MCF 10A (cell line): Measurements from ENCODE around the gene GPM6B. TPM values are rescaled to one million over a fixed set of nuclear protein-coding genes. Genes with fewer than 3 reads are reported as not detected.

Experiments
- BruUV-seq: library from RNA; stranded (reverse); fragments of 400-500 nt; replicated peaks from 2 replicates; lab custom pipeline; 2021; lab: Mats Ljungman, UMichigan
- CTCF ChIA-PET: fragments of 300-600 bp; sonication (Branson Sonifier 250); formaldehyde crosslinking; extraction: SDS; loops from one replicate; lab custom pipeline; 2021; ENCODE audit warnings: antibody characterized with exemption, inconsistent platforms; lab: Yijun Ruan, JAX
- POLR2A ChIA-PET: fragments of 300-600, 350-650 bp; sonication (Branson Sonifier 250); formaldehyde crosslinking; extraction: SDS; loops from one replicate; lab custom pipeline; 2020; ENCODE audit warnings: antibody characterized with exemption, inconsistent platforms; lab: Yijun Ruan, JAX
- DNase-seq: peaks from one replicate; pipeline ENCODE4 v3.0.0-alpha.2; 2018; ENCODE audit not compliant: unreplicated experiment
- H3K27ac Mint-ChIP-seq: one replicate; pipeline ENCODE4 v1.8.0; 2022; ENCODE audit warnings: mild to moderate bottlenecking, low read depth, mixed read lengths; ENCODE audit not compliant: unreplicated experiment
- H3K27me3 Mint-ChIP-seq: one replicate; pipeline ENCODE4 v1.8.0; 2022; ENCODE audit warnings: mixed read lengths; ENCODE audit not compliant: insufficient read depth, unreplicated experiment
- H3K36me3 Mint-ChIP-seq: one replicate; pipeline ENCODE4 v1.8.0; 2022; ENCODE audit warnings: mild to moderate bottlenecking, moderate library complexity, mixed read lengths; ENCODE audit not compliant: insufficient read depth, unreplicated experiment
- H3K4me1 Mint-ChIP-seq: one replicate; pipeline ENCODE4 v1.8.0; 2022; ENCODE audit warnings: mixed read lengths; ENCODE audit not compliant: insufficient read depth, unreplicated experiment
- H3K4me3 Mint-ChIP-seq: one replicate; pipeline ENCODE4 v1.8.0; 2022; ENCODE audit warnings: mild to moderate bottlenecking, moderate library complexity, mixed read lengths; ENCODE audit not compliant: unreplicated experiment
- H3K9me3 Mint-ChIP-seq: one replicate; pipeline ENCODE4 v1.8.0; 2022; ENCODE audit warnings: mixed read lengths; ENCODE audit not compliant: unreplicated experiment
- intact Hi-C: fragments of 100-400 bp; cut with micrococcal nuclease; formaldehyde crosslinking; loops from 2 replicates; pipeline ENCODE4 v1.14.1; 2022
- total RNA-seq: library from RNA; stranded (reverse); gene quantifications from 2 replicates; pipeline ENCODE4 v1.2.3, GENCODE V29; 2022
- TF ChIP-seq, protein P1 (sequence below): fragments of 200-600 bp; IDR thresholded peaks from one replicate; pipeline ENCODE4 v1.8.0; 2022; ENCODE audit warnings: antibody characterized with exemption, mild to moderate bottlenecking; ENCODE audit not compliant: unreplicated experiment

The GPM6B gene
- total RNA-seq, 1 experiment from 2014 or later, result 16.3 TPM

DNA sequence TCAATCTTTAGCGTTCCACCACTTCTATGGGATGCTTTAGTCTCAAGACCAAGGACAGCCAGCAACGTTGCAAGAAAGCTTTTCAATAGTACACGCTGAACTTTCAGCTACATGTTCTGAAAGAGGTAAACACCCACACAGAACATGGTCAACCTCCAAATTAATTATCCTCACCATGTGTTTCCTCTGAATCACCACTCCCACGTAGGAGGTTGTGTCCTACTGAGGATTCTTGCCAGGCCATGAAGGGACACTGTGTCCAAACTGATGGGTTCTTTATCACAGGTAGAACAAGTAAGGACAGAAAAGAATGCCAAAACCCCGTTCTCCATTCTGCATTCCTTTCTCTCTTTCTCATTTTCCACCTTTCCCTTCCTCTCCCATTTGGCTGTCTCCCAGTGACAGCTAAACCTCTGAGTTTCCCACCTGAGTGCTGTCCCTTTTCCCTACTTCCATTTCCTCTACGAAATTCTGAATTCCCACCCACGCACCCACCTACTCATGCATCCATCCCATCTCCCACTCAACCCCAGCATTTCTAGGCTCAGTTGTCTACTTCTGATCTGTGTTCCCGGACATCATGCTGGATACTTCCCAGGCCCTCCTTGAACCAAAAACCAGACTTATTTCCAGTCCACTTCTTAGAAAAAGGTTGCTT, 29.0 kb upstream of the GPM6B start:
- TF ChIP-seq, protein P1, sequence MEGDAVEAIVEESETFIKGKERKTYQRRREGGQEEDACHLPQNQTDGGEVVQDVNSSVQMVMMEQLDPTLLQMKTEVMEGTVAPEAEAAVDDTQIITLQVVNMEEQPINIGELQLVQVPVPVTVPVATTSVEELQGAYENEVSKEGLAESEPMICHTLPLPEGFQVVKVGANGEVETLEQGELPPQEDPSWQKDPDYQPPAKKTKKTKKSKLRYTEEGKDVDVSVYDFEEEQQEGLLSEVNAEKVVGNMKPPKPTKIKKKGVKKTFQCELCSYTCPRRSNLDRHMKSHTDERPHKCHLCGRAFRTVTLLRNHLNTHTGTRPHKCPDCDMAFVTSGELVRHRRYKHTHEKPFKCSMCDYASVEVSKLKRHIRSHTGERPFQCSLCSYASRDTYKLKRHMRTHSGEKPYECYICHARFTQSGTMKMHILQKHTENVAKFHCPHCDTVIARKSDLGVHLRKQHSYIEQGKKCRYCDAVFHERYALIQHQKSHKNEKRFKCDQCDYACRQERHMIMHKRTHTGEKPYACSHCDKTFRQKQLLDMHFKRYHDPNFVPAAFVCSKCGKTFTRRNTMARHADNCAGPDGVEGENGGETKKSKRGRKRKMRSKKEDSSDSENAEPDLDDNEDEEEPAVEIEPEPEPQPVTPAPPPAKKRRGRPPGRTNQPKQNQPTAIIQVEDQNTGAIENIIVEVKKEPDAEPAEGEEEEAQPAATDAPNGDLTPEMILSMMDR, result no peak
- H3K27ac Mint-ChIP-seq, result peak overlapping the region; percentile 43
- no peak overlapping the region for H3K4me3 Mint-ChIP-seq
- ChIA-PET CTCF (interaction anchor here (0.7 to 1.7 kb wide), 3 partner anchors 15 to 158 kb away, joined by 3 to 5 read pairs (median 3); no protein-coding TSS in a partner anchor), POLR2A (interaction anchor here (0.6 to 6.1 kb wide), 17 partner anchors 10 to 1833 kb away, joined by 3 to 55 read pairs (median 3); partner anchors contain the start of genes GEMIN8, OFD1 and TRAPPC2)
- H3K9me3 Mint-ChIP-seq, result no peaks in the 10 kb centered on the region
- peaks cover 48% of the 10 kb centered on the region for H3K27me3 Mint-ChIP-seq
- DNase-seq, result peak; percentile 95
- H3K36me3 Mint-ChIP-seq, result no peaks in the 10 kb centered on the region
- BruUV-seq, result TSS peak; percentile 52
- H3K4me1 Mint-ChIP-seq, result peaks cover 7% of the 10 kb centered on the region
- intact Hi-C loops, result no loop called here

DNA sequence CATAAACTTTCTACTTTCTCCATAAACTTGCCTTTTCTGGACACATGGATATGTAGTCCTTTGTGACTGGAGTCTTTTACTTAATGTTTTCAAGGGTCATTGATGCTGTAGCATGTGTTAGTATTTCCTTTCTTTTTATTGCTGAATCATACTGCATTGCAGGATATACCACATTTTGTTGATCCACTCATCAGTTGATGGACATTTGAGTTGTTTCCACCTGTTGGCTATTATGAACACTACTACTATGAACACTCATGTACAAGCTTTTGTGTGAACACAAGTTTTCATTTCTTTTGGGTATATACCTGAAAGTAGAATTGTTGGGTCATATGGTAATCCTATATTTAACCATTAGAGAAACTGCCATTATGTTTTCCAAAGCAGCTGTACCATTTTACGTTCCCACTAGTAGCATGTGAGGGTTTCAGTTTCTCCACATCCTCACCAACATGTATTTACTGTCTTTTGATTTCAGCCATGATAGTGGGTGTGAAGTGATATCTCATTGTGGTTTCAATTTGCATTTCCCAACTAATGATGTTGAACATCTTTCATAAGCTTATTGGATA, 26.3 kb upstream of the GPM6B start:
- Mint-ChIP-seq H3K27me3 (peaks cover 33% of the 10 kb centered on the region), H3K27ac (no peak overlapping the region), H3K4me3 (no peak overlapping the region), H3K4me1 (peaks cover 7% of the 10 kb centered on the region), H3K9me3 (no peaks in the 10 kb centered on the region), H3K36me3 (no peaks in the 10 kb centered on the region)
- TF ChIP-seq, protein P1, result no peak
- intact Hi-C loops, result no loop called here
- BruUV-seq, result no TSS peak
- POLR2A ChIA-PET, result interaction anchor here (0.5 to 6.1 kb wide), 6 partner anchors 10 to 186 kb away, joined by 3 to 55 read pairs (median 3); partner anchors contain the start of gene GEMIN8
- no peak for DNase-seq
- CTCF ChIA-PET, result interaction anchor here (0.6 to 1.5 kb wide), 4 partner anchors 11 to 95 kb away, joined by 3 read pairs; no protein-coding TSS in a partner anchor

DNA sequence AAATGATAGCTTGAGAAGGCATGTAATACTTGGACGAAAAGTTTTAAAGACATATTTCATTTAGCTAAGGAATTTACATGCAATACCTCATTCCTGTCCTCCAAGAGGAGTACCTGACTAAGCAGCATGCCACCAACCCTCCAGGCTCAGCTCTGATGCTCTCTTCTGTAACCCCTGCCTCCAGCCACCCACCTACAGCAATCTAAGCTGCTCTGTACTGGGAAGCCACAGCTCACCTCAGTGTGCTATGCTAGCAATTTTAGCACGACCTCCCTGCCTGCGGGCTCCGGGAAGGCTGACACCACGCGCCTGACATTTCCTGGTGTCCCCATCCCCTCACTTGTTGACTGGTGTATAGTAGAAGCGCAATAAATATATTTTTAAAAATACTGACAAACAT, 23.2 kb upstream of the GPM6B start:
- Mint-ChIP-seq H3K27ac (no peak overlapping the region), H3K9me3 (no peaks in the 10 kb centered on the region), H3K4me1 (peaks cover 7% of the 10 kb centered on the region), H3K27me3 (peaks cover 27% of the 10 kb centered on the region), H3K36me3 (no peaks in the 10 kb centered on the region), H3K4me3 (no peak overlapping the region)
- intact Hi-C loops, result no loop called here
- POLR2A ChIA-PET, result interaction anchor here (0.6 to 1.5 kb wide), 6 partner anchors 16 to 279 kb away, joined by 3 to 5 read pairs (median 4); no protein-coding TSS in a partner anchor
- BruUV-seq, result no TSS peak
- TF ChIP-seq, protein P1, result no peak
- DNase-seq, result no peak
- CTCF ChIA-PET, result interaction anchor here (0.5 to 1.6 kb wide), 7 partner anchors 11 to 89 kb away, joined by 3 to 10 read pairs (median 3); no protein-coding TSS in a partner anchor

DNA sequence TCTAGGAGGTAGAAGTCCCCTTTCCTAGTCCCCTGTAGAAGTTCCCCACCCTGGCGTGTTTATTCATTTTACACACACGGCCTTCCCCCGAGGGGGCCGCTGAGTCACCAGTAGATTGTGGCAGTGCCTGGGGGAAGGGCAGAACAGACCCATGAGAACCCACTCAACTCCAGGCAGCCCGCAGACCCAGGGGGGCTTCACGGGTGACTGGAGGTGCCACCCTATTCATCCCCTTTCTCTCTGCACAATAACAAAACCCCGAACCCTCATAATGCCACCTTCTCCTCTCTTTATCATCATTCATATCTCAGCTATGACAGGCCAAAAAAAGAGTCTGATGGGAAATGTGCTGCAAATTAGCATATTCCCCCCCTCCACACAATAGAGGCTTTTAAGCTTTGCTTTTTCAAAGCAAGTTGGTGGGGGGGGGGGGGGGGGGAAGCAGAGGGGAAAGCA, 20.4 kb upstream of the GPM6B start:
- intact Hi-C loops, result no loop called here
- H3K27me3 Mint-ChIP-seq, result peaks cover 26% of the 10 kb centered on the region
- peak overlapping the region; percentile 29 for H3K27ac Mint-ChIP-seq
- no TSS peak for BruUV-seq
- ChIA-PET POLR2A (interaction anchor here (0.7 to 3.5 kb wide), 6 partner anchors 8 to 192 kb away, joined by 3 to 27 read pairs (median 8); partner anchors contain the start of genes GEMIN8, OFD1 and TRAPPC2), CTCF (interaction anchor here (0.6 to 1.7 kb wide), 3 partner anchors 11 to 1625 kb away, joined by 4 to 7 read pairs (median 6); no protein-coding TSS in a partner anchor)
- TF ChIP-seq, protein P1, result no peak
- no peak for DNase-seq
- H3K36me3 Mint-ChIP-seq, result no peaks in the 10 kb centered on the region
- H3K4me1 Mint-ChIP-seq, result peaks cover 7% of the 10 kb centered on the region
- H3K9me3 Mint-ChIP-seq, result no peaks in the 10 kb centered on the region
- H3K4me3 Mint-ChIP-seq, result no peak overlapping the region
